B cell (primary cell): ENCODE measurements around the gene NAPA. TPM values are rescaled to one million over a fixed set of nuclear protein-coding genes. Genes with fewer than 3 reads are reported as not detected.

Experiments used
- ATAC-seq: fragments of 200-7000 bp; cut with Tn5 transposase; one replicate; pipeline ENCODE4 v1.10.0; 2021; ENCODE audit warnings: low read depth, mild to moderate bottlenecking, moderate number of reproducible peaks, moderate library complexity
- CTCF ChIA-PET: fragments of 350-600 bp; sonication (Branson Sonifier 250); formaldehyde crosslinking; loops from one replicate; lab custom pipeline; 2021; ENCODE audit warnings: antibody characterized with exemption, inconsistent platforms; lab: Charles Lee
- POLR2A ChIA-PET: fragments of 350-600 bp; sonication (Branson Sonifier 250); formaldehyde crosslinking; loops from one replicate; lab custom pipeline; 2021; ENCODE audit warnings: antibody characterized with exemption; lab: Charles Lee
- DNase-seq: peaks from one replicate; pipeline ENCODE4 v3.0.0; 2013
- H2AFZ ChIP-seq: 2 replicates; pipeline ENCODE4 v1.6.1; 2012; ENCODE audit warnings: mild to moderate bottlenecking, low read depth, low read length; ENCODE audit not compliant: insufficient read depth, poor library complexity, severe bottlenecking
- H3K27ac ChIP-seq, 2 donors: 1 replicate in 1 of 2; 2 replicates in 1 of 2; pipeline ENCODE4 v1.5.1; 2012 to 2013; ENCODE audit warnings: low read length in 2 of 2, mild to moderate bottlenecking in 2 of 2, moderate library complexity in 1 of 2
- H3K27me3 ChIP-seq, 4 experiments: fragments of 200-600 bp in 1 of 4; sonication (generic) in 1 of 4; replicated peaks in 1 of 4; 1 replicate in 2 of 4; 2 replicates in 2 of 4; pipeline versions ENCODE4 v1.6.1 to v1.7.0; 2013 to 2016; ENCODE audit warnings: low read length in 3 of 4, mild to moderate bottlenecking in 2 of 4, mixed read lengths in 1 of 4, moderate library complexity in 1 of 4; ENCODE audit not compliant: insufficient read depth in 4 of 4, control insufficient read depth in 3 of 4; ENCODE audit errors: control extremely low read depth in 1 of 4
- H3K36me3 ChIP-seq, 2 experiments: replicated peaks in 1 of 2; 1 replicate in 1 of 2; 2 replicates in 1 of 2; pipeline versions ENCODE4 v1.6.1 to v1.7.1; 2013; ENCODE audit warnings: low read length in 1 of 2; ENCODE audit not compliant: insufficient read depth in 2 of 2, control insufficient read depth in 1 of 2; ENCODE audit errors: control extremely low read depth in 1 of 2, extremely low read depth in 1 of 2
- H3K4me1 ChIP-seq, 2 donors: fragments of 200-600 bp in 1 of 2; sonication (generic) in 1 of 2; 1 replicate in 1 of 2; 2 replicates in 1 of 2; pipeline versions ENCODE4 v1.5.1 to v1.6.1; 2013 to 2017; ENCODE audit warnings: low read length in 2 of 2; ENCODE audit not compliant: control insufficient read depth in 2 of 2, insufficient read depth in 2 of 2
- H3K4me2 ChIP-seq: replicated peaks from 2 replicates; pipeline ENCODE3; 2012; ENCODE audit warnings: mild to moderate bottlenecking, low read depth, low read length; ENCODE audit not compliant: poor library complexity, severe bottlenecking
- H3K4me3 ChIP-seq, 5 experiments: fragments of 200-600 bp in 1 of 5; sonication (generic) in 1 of 5; 1 replicate in 3 of 5; 2 replicates in 2 of 5; pipeline versions ENCODE4 v1.5.1 to v1.7.0; 2011 to 2016; ENCODE audit warnings: low read length in 4 of 5, mild to moderate bottlenecking in 4 of 5, low read depth in 2 of 5, control low read depth in 1 of 5, moderate library complexity in 1 of 5; ENCODE audit not compliant: insufficient read depth in 1 of 5; ENCODE audit errors: control extremely low read depth in 1 of 5, extremely low read depth in 1 of 5
- H3K79me2 ChIP-seq: fragments of 200-600 bp; sonication (generic); one replicate; pipeline ENCODE4 v1.6.0; 2016; ENCODE audit warnings: low read length; ENCODE audit not compliant: control insufficient read depth, insufficient read depth
- H3K9ac ChIP-seq: fragments of 200-600 bp; sonication (generic); 2 replicates; pipeline ENCODE4 v1.6.1; 2017; ENCODE audit warnings: mild to moderate bottlenecking, low read length, moderate library complexity
- H3K9me3 ChIP-seq, 3 donors: one replicate each; pipeline versions ENCODE4 v1.6.1 to v1.7.1; 2013; ENCODE audit warnings: low read length in 2 of 3; ENCODE audit not compliant: control insufficient read depth in 2 of 3, insufficient read depth in 1 of 3; ENCODE audit errors: control extremely low read depth in 1 of 3
- H4K20me1 ChIP-seq: 2 replicates; pipeline ENCODE4 v1.6.0; 2012; ENCODE audit warnings: mild to moderate bottlenecking, low read length; ENCODE audit not compliant: insufficient read depth, control insufficient read depth, poor library complexity, severe bottlenecking
- H3K27ac Mint-ChIP-seq: one replicate; pipeline ENCODE4 v1.8.0; 2021; ENCODE audit warnings: mixed read lengths
- H3K27me3 Mint-ChIP-seq: one replicate; pipeline ENCODE4 v1.8.0; 2021; ENCODE audit warnings: mixed read lengths
- H3K4me1 Mint-ChIP-seq: one replicate; pipeline ENCODE4 v1.8.0; 2021; ENCODE audit warnings: mixed read lengths
- H3K4me3 Mint-ChIP-seq: one replicate; pipeline ENCODE4 v1.8.0; 2021; ENCODE audit warnings: mixed read lengths
- H3K9me3 Mint-ChIP-seq: one replicate; pipeline ENCODE4 v1.8.0; 2022; ENCODE audit warnings: mixed read lengths; ENCODE audit not compliant: insufficient read depth
- CTCF ChIP-seq: fragments of 200-600 bp; IDR thresholded peaks from one replicate; pipeline ENCODE4 v1.8.0; 2022; ENCODE audit warnings: antibody characterized with exemption, mild to moderate bottlenecking
- EZH2 ChIP-seq: IDR thresholded peaks from 2 replicates; pipeline ENCODE4 v1.6.1; 2012; ENCODE audit warnings: borderline replicate concordance, low read depth, mild to moderate bottlenecking, moderate library complexity, low read length; ENCODE audit not compliant: insufficient read depth, poor library complexity, severe bottlenecking
- WGBS: methylation state at CpG from one replicate; pipeline ENCODE4 v1.1.5; 2013; ENCODE audit warnings: missing lambda C conversion rate; ENCODE audit not compliant: insufficient coverage; 5-methylcytosine and 5-hydroxymethylcytosine counted together
- intact Hi-C: fragments of 100-400 bp; cut with micrococcal nuclease; formaldehyde crosslinking; loops from one replicate; pipeline ENCODE4 v1.10.0; 2022
- polyA plus RNA-seq: library from polyadenylated mRNA; depleted of rRNA; stranded (reverse); fragments of >200 nt; gene quantifications from 2 replicates; pipeline ENCODE4 v1.2.3, GENCODE V29; 2012
- total RNA-seq, 2 donors: library from RNA; stranded (reverse); fragments of 120-200 nt in 1 of 2; gene quantifications; 1 replicate in 1 of 2; 2 replicates in 1 of 2; pipeline versions ENCODE4 v1.2.3 to v1.2.4, GENCODE V29; 2013 to 2022

Gene NAPA
- total and polyA plus RNA-seq, 2 donors (not counting 1 experiment from before 2014, with no cell fraction given): 66.8 to 86.5 TPM

GRCh38 chr19:47470447-47471195 is 44.2 kb downstream of the NAPA start:
- Histone ChIP-seq H3K9ac (no peak overlapping the region), H3K36me3 (no peaks in the 10 kb centered on the region), H3K79me2 (no peaks in the 10 kb centered on the region), H4K20me1 (no peaks in the 10 kb centered on the region), H2AFZ (no peak overlapping the region), H3K9me3 (peaks cover 0 to 9% (median 0%) of the 10 kb centered on the region in 3 donors), H3K27me3 (peaks cover 0 to 58% (median 24%) of the 10 kb centered on the region in 4 experiments), H3K4me2 (no peak overlapping the region), H3K4me3 (no peak overlapping the region), H3K4me1 (peaks cover 12 to 19% of the 10 kb centered on the region in 2 donors), H3K27ac (no peak overlapping the region)
- Mint-ChIP-seq H3K4me3 (peak overlapping the region; percentile 7), H3K4me1 (peaks cover 8% of the 10 kb centered on the region), H3K9me3 (no peaks in the 10 kb centered on the region), H3K27ac (no peak overlapping the region), H3K27me3 (peaks cover 46% of the 10 kb centered on the region)
- DNase-seq (no peak), ATAC-seq (no peak)
- WGBS: 43% methylated on average over 10 of the region's 13 CpGs
- TF ChIP-seq CTCF (no peak), EZH2 (no peak)
- intact Hi-C loops: no loop called here
- ChIA-PET POLR2A (no interaction called here), CTCF (interaction anchor here (0.7 kb wide), 1 partner anchor 13 kb away, joined by 4 read pairs; the partner anchor contains the start of gene KPTN)

DNA sequence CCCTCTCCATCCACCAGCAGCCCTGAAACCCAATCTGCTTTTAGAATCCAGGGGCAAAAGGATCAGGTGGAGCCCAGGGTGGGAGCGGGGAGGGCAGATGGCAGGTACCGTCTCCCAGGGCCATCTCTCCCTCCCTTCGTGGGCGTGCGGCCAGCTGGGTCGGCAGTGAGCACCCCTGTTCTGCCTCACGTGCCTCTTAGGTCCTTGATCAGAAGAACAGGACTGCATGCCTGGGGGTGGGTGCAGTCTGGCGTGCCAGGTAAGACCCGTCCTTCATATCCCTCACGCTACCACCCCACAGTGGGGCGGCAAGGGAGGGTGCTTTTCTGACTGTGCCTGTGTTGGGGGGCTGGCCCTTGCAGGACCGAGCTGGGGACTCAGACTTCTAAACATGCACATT is 45.1 kb downstream of the NAPA start:
- Histone ChIP-seq H3K9ac (no peak overlapping the region), H3K27ac (no peak overlapping the region), H3K4me3 (no peak overlapping the region), H3K4me2 (no peak overlapping the region), H3K4me1 (peaks cover 12 to 19% of the 10 kb centered on the region in 2 donors), H3K79me2 (no peaks in the 10 kb centered on the region), H4K20me1 (no peaks in the 10 kb centered on the region), H3K9me3 (peaks cover 0 to 9% (median 0%) of the 10 kb centered on the region in 3 donors), H3K27me3 (peaks cover 0 to 65% (median 25%) of the 10 kb centered on the region in 4 experiments), H3K36me3 (no peaks in the 10 kb centered on the region), H2AFZ (no peak overlapping the region)
- ChIA-PET POLR2A (no interaction called here), CTCF (no interaction called here)
- H3K4me1 Mint-ChIP-seq: peaks cover 8% of the 10 kb centered on the region
- ATAC-seq (no peak), DNase-seq (no peak)
- no peak overlapping the region for H3K27ac Mint-ChIP-seq
- H3K27me3 Mint-ChIP-seq: peaks cover 53% of the 10 kb centered on the region
- H3K4me3 Mint-ChIP-seq: no peak overlapping the region
- no peaks in the 10 kb centered on the region for H3K9me3 Mint-ChIP-seq
- 33% methylated on average over 4 of the region's 12 CpGs for WGBS
- intact Hi-C loops: no loop called here
- TF ChIP-seq EZH2 (no peak), CTCF (no peak)
